ENCODE measurements around the gene TSLP. TPM values are rescaled to one million over a fixed set of nuclear protein-coding genes. Genes with fewer than 3 reads are reported as not detected.

Gene TSLP
- total RNA-seq, 4 donors from 2014 or later, result 0.76 to 1.7 (median 1.2) TPM; not detected in 1

DNA sequence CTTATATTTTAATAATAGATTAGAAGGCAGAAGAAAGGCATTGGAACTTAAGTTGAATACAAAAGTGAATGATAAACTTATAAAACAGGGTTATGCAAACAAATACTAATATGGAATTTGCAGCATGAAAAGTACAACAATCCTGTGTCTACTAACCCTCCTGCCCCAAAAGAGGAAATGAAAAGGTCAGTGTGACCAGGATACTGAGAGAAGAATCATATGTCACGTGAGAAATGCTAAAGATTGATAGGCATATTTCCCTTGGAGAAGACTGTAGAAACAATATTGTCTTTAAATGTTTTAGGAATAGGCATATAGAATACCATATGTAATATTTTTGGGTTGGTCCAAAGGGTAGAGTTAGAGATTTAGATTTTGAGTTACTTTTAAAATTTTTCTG, 24.5 kb downstream of the TSLP start:
- Histone ChIP-seq H3K27me3 (no peaks in the 10 kb centered on the region), H3K9me3 (no peaks in the 10 kb centered on the region), H3K27ac (no peak overlapping the region), H3K36me3 (no peaks in the 10 kb centered on the region), H3K4me3 (no peak overlapping the region), H3K4me1 (peaks cover 8 to 10% of the 10 kb centered on the region in 2 donors)
- no peak for DNase-seq
- no peak for TF ChIP-seq POLR2A (IDR thresholded peaks at IDR 0.05)
- TF ChIP-seq, protein P1, sequence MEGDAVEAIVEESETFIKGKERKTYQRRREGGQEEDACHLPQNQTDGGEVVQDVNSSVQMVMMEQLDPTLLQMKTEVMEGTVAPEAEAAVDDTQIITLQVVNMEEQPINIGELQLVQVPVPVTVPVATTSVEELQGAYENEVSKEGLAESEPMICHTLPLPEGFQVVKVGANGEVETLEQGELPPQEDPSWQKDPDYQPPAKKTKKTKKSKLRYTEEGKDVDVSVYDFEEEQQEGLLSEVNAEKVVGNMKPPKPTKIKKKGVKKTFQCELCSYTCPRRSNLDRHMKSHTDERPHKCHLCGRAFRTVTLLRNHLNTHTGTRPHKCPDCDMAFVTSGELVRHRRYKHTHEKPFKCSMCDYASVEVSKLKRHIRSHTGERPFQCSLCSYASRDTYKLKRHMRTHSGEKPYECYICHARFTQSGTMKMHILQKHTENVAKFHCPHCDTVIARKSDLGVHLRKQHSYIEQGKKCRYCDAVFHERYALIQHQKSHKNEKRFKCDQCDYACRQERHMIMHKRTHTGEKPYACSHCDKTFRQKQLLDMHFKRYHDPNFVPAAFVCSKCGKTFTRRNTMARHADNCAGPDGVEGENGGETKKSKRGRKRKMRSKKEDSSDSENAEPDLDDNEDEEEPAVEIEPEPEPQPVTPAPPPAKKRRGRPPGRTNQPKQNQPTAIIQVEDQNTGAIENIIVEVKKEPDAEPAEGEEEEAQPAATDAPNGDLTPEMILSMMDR (IDR thresholded peaks at IDR 0.05), result no peak
- intact Hi-C loops (cut with DNase I; ENCODE audit: low total_unique reads), result no loop called here

DNA sequence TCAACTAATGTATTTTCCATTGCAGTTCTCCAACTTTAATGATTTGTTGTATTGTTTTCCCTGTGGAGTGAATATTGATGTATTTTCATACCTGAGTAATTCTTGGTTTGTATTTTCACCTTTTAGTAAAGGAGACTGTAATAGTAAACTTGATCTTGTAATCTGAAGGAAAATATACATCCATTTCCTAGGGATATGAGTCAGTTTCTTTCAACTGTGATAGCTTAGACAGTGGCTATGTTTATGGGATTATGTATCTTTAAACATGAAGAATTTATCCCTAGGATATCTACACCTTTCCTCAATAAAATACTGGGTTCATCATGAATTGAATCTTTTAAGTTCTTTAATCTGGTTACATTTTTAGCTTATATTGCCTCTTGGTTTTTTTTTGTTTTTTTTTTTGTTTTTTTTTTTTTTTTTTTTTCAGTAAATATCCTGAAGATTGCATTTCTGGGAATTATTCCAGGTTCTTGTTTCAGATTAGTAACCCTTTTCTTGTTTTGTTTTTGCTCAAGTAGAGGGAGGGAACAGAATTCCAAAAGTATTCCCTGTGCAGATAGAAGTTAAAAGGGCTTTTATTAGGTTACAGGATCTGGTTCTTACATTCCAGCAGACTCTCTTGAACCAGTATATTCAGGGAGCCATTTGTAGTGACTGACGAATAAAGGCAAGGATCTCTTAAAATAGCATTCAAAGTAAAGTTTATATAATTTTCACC, 27.7 kb downstream of the TSLP start:
- Histone ChIP-seq H3K27ac (no peak overlapping the region), H3K9me3 (no peaks in the 10 kb centered on the region), H3K4me1 (peaks cover 0 to under 1% of the 10 kb centered on the region in 2 donors), H3K27me3 (no peaks in the 10 kb centered on the region), H3K36me3 (no peaks in the 10 kb centered on the region), H3K4me3 (no peak overlapping the region)
- DNase-seq, result no peak
- intact Hi-C loops (cut with DNase I; ENCODE audit: low total_unique reads), result no loop called here
- TF ChIP-seq, protein P1 (IDR thresholded peaks at IDR 0.05), result no peak
- TF ChIP-seq POLR2A (IDR thresholded peaks at IDR 0.05), result no peak

DNA sequence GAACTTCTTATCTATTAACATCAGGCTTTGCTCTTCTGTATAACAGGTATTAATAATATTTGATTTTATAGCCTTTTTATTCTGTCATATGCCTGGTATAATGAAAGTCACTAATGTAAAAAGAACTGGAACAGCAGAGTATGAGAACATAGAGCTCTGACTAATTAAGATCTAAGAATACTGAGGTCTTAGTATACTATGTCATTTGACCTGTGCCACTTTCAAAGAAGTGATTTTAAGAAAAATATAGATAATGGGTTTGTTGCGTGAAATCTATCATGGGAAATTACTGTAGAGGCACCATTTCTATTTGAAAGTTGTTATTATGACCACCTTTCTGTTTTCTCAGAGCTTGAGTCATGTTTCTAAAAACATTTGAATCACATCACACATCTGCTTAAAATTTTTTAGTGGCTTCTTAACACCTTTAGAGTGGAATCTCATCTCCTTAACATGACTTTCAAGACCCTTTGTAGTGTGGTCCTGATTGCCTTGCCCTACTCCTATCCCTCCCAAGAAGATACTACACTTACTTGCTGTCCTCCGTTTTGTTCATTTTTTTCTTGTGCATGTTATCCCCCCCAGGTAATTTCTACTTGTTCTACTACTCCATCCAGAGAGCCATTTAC, 34.9 kb downstream of the TSLP start:
- intact Hi-C loops (cut with DNase I; ENCODE audit: low total_unique reads), result no loop called here
- no peaks in the 10 kb centered on the region for H3K4me1 ChIP-seq
- no peak overlapping the region for H3K27ac ChIP-seq
- H3K4me3 ChIP-seq, result no peak overlapping the region
- H3K27me3 ChIP-seq, result no peaks in the 10 kb centered on the region
- DNase-seq, result no peak
- TF ChIP-seq, protein P1 (IDR thresholded peaks at IDR 0.05), result no peak
- TF ChIP-seq POLR2A (IDR thresholded peaks at IDR 0.05), result no peak
- no peaks in the 10 kb centered on the region for H3K9me3 ChIP-seq
- no peaks in the 10 kb centered on the region for H3K36me3 ChIP-seq

DNA sequence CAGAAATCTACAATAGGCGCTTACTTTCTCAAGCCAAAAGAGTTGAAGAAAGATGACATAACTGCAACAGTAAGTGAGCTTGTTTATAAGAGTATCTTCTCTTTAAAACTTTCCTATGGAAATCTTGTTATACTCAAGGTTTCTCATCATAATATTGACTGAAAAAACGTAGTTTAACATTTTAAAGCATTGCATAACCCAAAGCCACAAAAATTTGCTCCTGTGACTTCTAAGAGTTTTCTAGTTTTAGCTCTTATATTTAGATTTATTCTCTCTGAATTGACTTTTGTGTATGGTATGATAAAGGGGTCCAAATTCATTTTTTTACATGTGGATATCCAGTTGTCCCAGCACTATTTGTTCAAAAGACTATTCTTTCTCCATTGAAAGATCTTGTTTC, 35.9 kb downstream of the TSLP start:
- H3K36me3 ChIP-seq, result no peaks in the 10 kb centered on the region
- no peak for TF ChIP-seq POLR2A (IDR thresholded peaks at IDR 0.05)
- TF ChIP-seq, protein P1 (IDR thresholded peaks at IDR 0.05), result no peak

DNA sequence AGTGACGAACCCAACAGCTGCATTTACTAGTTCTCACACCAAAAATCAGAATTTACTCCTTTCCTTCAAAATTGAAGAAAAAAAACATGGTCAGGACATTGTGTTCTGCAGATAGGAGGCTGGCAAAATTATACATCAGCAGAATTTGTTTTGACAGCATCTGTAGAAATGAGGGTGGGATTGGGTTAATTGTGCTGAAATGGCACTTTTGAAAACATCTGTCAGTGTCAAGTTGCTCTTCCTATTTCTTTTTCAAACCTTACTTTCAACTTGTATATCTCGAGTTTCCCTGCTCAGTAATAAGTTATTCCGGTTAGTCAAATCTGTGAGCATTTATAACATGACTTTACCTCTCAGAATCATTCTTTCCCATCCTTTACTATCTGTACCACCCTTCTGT, 40.4 kb downstream of the TSLP start:
- Histone ChIP-seq H3K27me3 (no peaks in the 10 kb centered on the region), H3K36me3 (no peaks in the 10 kb centered on the region), H3K4me1 (no peaks in the 10 kb centered on the region), H3K4me3 (no peak overlapping the region), H3K9me3 (no peaks in the 10 kb centered on the region), H3K27ac (no peak overlapping the region)
- DNase-seq, result no peak
- intact Hi-C loops (cut with DNase I; ENCODE audit: low total_unique reads), result no loop called here
- TF ChIP-seq, protein P1 (IDR thresholded peaks at IDR 0.05), result no peak
- no peak for TF ChIP-seq POLR2A (IDR thresholded peaks at IDR 0.05)

More for the DNA sequence above, 35.9 kb downstream of the TSLP start:
- Histone ChIP-seq H3K27ac (no peak overlapping the region), H3K27me3 (no peaks in the 10 kb centered on the region), H3K4me1 (no peaks in the 10 kb centered on the region), H3K4me3 (no peak overlapping the region), H3K9me3 (no peaks in the 10 kb centered on the region)
- no peak for DNase-seq
- intact Hi-C loops (cut with DNase I; ENCODE audit: low total_unique reads), result no loop called here
